GM19193 (cell line): ENCODE data around the gene PGGHG.

ENCODE experiments used
- POLR2A ChIP-seq: IDR thresholded peaks from 4 replicates; pipeline ENCODE4 v1.6.1; 2011; ENCODE audit not compliant: insufficient read depth, insufficient read length; ENCODE audit errors: extremely low read depth

The PGGHG gene

GRCh38 chr11:289398-289711 lies 429 bp downstream of the PGGHG start:
- TF ChIP-seq POLR2A = no peak

DNA sequence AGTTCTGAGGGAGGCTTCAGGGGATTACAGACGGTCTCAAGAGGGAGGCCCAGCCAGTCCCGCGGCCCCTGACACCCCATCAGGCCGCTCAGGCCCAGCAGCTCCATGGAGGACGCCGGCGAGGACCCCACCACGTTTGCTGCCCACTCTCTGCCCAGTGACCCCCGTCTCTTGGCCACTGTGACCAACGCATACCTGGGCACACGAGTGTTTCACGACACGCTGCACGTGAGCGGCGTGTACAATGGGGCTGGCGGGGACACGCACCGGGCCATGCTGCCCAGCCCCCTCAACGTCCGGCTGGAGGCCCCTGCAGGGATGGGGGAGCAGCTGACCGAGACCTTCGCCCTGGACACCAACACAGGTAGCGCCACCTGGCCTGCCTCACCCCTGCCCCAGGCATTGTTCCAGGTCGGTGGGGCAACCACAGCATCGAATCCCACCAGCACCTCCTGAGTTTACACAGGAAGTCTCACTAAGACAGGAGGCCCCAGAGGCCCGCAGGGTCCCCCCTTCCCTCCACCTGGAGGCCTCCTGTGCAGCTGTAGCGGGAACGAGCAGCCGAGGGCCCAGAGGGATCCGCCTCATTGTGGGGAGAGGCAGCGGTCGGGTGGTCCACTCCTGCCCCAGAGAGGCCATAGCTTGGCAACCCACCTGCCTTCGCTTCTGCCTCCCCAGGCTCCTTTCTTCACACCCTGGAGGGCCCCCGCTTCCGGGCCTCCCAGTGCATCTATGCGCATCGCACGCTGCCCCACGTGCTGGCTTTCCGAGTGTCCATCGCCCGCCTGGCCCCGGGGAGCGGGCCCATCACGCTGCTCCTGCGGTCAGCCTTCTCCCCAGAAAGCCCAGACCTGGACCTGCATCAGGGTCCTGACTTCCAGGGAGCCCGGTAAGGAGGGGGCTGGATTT lies 1.0 kb downstream of the PGGHG start:
- no peak for TF ChIP-seq POLR2A

DNA sequence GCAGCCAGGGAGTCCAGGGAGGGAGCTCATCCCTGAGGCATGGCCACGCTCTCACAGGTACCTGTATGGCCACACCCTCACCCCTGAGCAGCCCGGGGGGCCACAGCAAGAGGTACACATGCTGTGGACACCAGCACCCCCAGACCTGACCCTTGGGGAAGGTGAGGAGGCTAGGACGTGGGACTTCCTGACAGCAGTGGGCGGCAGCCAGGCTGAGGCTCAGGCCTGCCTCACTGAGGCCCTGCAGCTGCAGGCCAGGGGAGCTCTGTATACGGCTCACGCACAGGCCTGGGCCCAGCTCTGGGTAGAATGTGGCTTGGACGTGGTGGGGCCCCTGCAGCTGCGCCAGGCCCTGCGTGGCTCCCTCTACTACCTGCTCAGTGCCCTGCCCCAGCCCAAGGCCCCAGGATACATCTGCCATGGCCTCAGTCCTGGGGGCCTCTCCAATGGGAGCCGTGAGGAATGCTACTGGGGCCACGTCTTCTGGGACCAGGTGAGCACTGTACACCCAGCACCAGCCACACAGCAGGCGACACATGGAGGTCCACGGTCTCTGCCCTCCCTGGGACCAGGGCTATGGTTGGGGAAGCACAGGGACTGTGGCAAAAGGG lies 1.8 kb downstream of the PGGHG start:
- no peak for TF ChIP-seq POLR2A

DNA sequence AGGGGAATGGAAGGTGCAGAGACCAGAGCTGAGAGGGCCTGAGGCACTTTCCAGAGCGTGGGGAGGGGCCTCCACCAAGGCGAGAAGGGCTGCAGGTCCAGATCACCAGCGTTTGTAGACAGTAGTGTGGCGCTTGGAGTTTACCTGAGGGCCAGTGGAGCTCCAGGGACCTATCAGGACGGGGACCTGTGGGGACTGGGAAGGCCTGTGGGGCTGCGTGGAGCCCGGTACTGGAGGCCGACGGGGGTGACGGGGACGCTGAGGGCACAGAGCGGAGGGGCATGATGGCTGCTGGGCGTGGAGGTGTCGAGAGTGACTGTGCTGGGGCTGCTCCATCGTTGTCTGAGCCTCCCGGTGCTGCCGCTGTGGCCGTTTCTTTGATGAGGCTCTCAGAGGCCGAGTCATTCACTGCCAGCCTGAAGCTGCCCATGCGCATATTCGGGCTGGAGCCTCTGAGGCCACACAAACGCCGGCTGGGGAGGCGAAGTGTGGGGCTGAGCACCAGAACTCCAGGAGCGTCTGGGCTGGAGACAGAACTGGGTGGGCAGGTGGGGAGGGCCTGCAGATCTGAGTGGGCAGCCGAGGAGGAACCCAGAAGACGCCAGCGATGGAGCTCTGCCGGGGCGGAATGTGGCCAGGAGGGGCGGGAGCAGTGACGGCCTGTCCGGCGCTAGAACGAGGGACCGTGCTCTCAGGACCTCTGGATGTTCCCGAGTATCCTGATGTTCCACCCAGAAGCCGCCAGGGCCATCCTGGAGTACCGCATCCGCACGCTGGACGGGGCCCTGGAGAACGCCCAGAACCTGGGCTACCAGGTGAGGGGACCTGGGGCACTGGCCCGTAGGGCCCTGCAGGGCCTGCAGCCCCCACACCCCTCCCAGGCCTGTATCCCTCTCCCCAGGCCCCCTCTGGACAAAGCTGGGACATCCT lies 2.6 kb downstream of the PGGHG start:
- no peak for TF ChIP-seq POLR2A

- TF ChIP-seq POLR2A = no peak
Observed at GRCh38 chr11:292211-293121, 3.5 kb downstream of the PGGHG start.

DNA sequence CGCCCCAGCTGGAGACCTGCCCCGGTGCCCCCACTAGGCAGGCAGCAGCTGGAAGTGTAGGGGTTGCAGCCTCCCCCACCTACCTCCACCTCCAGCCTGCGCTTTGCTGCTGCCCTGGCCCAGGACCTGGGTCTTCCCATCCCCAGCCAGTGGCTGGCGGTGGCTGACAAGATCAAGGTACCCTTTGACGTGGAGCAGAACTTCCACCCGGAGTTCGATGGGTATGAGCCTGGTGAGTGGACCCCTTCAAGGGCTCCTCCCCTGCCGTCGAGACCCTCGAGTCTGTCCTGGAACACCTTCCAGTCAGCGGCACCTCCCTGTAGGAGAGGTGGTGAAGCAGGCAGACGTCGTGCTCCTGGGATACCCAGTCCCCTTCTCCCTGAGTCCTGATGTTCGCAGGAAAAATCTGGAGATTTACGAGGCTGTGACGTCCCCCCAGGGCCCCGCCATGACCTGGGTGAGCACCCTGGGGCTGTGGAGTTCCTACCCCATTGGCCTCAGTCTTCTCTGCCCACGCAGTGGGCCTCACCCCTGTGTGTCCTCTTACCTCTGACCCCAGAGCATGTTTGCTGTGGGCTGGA lies 4.4 kb downstream of the PGGHG start:
- no peak for TF ChIP-seq POLR2A

- TF ChIP-seq POLR2A = no peak
Observed at GRCh38 chr11:293852-294661, 5.1 kb downstream of the PGGHG start.

GRCh38 chr11:294780-295179 lies 5.9 kb downstream of the PGGHG start:
- no peak for TF ChIP-seq POLR2A

DNA sequence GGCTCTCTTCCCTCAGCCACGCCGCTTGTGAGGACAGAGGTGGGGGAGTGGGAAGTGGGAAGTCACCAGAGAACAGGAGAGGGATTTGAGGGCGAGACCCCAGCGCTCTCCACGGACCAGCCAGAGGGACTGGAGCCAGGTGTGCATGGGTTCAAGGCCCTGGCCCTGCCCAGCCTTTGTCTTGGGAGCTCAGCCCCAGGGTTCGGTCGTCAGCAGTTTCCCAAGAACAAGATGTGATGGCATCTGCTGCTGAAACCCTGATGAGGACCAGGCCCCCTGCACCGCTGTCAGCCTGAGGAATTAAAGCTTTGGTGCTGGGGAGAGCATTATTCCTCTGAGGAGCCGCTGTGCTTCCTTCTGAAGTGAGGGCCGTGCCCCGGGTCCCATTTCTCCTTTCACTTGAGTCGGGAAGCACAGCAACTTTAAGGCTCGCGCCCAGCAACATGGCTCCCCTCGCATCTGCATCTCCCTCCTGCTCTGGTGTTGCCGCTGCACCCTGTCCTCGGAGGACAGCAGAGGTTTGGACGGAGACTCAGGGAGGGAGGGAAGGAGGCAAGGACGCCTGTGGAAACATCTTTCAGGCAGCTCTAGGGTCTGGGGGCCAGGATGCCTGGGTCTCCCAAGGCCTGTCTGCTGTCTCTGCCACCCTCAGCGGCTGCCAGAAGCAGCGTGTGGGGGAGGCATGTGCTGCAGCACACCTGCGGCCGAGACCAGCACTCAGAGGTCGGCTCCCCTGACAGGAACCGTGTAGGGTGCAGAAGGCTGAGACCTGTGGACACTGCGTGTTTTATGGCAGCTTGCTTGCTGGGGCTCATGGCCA lies 6.6 kb downstream of the PGGHG start:
- no peak for TF ChIP-seq POLR2A

DNA sequence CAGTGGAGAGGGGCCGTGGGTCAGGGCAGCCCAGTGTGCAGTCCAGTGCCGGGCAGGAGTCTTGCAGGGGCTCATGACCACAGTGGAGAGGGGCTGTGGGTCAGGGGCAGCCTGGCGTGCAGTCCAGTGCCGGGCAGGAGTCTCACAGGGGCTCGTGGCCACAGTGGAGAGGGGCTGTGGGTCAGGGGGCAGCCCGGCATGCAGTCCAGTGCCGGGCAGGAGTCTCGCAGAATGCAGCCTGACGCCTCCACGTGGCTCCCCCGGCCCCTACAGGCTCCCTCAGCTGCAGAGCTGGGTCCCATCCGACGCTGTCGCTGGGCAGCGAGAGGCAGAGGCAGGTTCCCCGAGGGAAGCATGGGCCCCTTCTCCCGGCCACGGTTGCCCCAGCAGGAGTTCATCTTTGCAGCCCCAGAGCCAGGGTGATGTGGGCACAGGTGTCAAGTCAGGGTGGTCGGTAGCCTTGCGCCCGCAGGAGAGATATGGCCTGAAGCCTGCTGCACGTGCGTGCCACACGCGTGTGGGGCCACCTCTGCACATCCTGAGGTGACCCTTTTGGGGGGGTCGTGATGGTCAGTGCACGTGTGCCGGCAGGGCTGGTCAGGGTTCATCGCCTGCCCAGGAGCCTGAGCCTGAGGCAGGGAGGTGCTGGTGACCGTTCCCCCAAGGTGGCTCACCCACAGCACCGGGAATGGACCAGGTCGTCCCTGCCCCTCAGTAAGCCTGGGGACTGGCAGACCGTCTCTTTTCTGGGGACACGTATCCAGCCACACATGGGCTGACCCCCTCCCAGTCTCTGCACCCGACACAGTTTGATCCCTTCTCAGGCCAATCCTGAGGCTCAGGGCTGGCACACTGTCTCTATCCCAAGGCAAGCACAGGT lies 7.5 kb downstream of the PGGHG start:
- TF ChIP-seq POLR2A = no peak

- TF ChIP-seq POLR2A = no peak
Observed at GRCh38 chr11:297051-297585, 8.2 kb downstream of the PGGHG start.

GRCh38 chr11:297586-298405 lies 8.9 kb downstream of the PGGHG start:
- TF ChIP-seq POLR2A = no peak
